ENCODE results near the gene ABHD18.
"Not testable (repeated sequence)": the region's sequence is repeated elsewhere in the genome, so short reads cannot be mapped to it uniquely, and the experiment has no call there.

The ABHD18 gene

DNA sequence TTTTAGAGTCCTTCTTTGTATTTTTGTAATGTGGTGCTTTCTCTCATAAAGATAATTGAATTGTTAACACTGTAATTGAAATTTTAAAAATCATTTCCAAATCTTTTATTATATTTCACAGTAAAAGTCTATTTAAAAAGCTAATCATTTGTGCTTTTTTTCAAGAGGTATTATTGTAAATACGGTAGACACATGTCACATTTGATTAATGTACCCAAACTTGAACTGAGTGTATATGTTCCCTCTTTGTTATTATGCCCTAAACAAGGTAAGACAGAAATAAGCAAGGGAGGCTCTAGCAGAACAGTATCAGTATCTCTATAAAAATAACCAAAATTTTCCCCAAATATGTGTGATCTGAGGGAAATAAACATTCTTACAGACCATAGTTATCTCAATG lies 74.4 kb downstream of the ABHD18 start:
- no peak overlapping the region for H3K4me3 ChIP-seq (ENCODE audit: low read length)
- TF ChIP-seq, protein P1, sequence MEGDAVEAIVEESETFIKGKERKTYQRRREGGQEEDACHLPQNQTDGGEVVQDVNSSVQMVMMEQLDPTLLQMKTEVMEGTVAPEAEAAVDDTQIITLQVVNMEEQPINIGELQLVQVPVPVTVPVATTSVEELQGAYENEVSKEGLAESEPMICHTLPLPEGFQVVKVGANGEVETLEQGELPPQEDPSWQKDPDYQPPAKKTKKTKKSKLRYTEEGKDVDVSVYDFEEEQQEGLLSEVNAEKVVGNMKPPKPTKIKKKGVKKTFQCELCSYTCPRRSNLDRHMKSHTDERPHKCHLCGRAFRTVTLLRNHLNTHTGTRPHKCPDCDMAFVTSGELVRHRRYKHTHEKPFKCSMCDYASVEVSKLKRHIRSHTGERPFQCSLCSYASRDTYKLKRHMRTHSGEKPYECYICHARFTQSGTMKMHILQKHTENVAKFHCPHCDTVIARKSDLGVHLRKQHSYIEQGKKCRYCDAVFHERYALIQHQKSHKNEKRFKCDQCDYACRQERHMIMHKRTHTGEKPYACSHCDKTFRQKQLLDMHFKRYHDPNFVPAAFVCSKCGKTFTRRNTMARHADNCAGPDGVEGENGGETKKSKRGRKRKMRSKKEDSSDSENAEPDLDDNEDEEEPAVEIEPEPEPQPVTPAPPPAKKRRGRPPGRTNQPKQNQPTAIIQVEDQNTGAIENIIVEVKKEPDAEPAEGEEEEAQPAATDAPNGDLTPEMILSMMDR (IDR thresholded peaks at IDR 0.05; ENCODE audit: insufficient read depth, low read depth, low read length, missing control alignments): no peak
- no peak for DNase-seq (ENCODE audit: low read depth)

DNA sequence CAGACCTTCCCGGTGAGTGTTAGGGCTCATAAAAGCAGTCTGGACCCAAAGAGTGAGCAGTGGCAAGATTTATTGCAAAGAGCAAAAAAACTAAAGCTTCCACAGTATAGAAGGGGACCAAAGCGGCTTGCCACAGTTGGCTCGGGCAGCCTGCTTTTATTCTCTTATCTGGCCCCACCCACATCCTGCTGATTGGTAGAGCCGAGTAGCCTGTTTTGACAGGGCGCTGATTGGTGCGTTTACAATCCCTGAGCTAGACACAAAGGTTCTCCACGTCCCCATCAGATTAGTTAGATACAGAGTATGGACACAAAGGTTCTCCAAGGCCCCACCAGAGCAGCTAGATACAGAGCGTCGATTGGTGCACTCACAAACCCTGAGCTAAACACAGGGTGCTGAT lies 81.8 kb downstream of the ABHD18 start:
- not testable (repeated sequence) for DNase-seq (ENCODE audit: low read depth)

DNA sequence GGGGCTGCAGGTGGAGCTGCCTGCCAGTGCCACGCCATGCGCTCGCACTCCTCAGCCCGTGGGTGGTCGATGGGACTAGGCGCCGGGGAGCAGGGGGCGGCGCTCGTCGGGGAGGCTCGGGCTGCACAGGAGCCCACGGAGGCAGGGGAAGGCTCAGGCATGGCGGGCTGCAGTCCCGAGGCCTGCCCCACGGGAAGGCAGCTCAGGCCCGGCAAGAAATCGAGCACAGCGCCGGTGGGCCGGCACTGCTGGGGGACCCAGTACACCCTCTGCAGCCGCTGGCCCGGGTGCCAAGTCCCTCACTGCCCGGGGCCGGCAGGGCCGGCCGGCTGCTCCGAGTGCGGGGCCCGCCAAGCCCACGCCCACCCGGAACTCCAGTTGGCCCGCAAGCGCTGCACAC lies 82.3 kb downstream of the ABHD18 start:
- not testable (repeated sequence) for DNase-seq (ENCODE audit: low read depth); H3K4me3 ChIP-seq (ENCODE audit: low read length)

More for the DNA sequence above, 81.8 kb downstream of the ABHD18 start:
- H3K4me3 ChIP-seq (ENCODE audit: low read length): not testable (repeated sequence)

DNA sequence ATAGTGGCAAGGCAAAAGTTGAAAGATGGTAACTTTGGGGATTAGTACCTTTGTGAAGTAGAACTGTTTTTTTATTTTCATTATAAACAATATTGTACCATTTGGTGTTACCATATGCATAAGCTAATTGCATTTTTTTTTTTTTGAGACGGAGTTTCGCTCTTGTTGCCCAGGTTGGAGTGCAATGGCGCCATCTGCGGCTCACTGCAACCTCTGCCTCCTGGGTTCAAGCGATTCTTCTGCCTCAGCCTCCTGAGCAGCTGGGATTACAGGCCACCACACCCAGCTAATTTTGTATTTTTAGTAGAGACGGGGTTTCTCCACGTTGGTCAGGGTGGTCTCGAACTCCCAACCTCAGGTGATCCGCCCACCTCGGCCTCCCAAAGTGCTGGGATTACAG lies 86.0 kb downstream of the ABHD18 start:
- not testable (repeated sequence) for DNase-seq (ENCODE audit: low read depth); H3K4me3 ChIP-seq (ENCODE audit: low read length)

DNA sequence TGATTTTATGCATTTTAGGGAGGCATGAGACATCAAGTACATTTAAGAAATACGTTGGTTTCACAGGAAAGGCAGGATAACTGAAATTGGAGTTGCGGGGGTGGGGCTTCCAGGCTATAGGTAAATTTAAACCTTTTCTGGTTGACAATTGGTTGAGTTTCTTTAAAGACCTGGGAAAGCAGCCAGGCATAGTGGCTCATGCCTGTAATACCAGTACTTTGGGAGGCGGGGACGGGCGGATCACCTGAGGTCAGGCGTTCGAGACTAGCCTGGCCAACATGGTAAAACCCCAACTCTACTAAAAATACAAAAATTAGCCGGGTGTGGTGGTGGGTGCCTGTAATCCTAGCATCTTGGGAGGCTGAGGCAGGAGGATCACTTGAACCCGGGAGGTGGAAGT lies 89.7 kb downstream of the ABHD18 start:
- H3K4me3 ChIP-seq (ENCODE audit: low read length): not testable (repeated sequence)
- peak; percentile 10 for DNase-seq (ENCODE audit: low read depth)

DNA sequence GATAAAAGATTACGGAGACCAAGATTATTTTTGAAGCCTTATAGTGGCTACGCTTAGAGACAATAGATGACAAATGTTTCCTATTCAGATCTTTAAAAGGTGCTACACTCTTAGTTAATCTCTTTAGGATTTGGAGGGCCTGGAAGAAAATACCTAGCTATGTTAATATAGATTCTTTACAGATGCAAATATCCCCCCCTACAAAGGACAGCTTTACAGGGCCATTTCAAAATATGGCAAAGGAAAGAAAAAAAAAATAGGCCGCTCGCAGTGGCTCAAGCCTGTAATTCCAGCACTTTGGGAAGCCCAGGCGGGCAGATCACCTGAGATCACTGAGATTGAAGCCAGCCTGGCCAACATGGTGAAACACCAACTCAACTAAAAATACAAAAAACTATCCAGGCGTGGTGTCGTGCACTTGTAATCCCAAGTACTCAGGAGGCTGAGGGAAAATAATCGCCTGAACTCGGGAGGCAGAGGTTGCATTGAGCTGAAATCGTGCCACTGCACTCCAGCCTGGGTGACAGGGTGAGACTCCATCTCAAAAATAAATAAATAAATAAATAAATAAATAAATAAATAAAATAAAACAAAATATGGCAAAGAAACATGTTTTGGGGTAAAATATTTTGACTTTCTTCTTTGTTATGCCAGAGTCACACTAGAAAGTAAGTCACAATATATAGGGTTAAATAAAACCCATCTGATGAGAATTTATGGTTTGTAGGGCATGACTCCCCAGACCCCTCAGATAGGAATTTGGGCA lies 90.4 kb downstream of the ABHD18 start:
- H3K4me3 ChIP-seq (ENCODE audit: low read length); DNase-seq (ENCODE audit: low read depth): not testable (repeated sequence)

DNA sequence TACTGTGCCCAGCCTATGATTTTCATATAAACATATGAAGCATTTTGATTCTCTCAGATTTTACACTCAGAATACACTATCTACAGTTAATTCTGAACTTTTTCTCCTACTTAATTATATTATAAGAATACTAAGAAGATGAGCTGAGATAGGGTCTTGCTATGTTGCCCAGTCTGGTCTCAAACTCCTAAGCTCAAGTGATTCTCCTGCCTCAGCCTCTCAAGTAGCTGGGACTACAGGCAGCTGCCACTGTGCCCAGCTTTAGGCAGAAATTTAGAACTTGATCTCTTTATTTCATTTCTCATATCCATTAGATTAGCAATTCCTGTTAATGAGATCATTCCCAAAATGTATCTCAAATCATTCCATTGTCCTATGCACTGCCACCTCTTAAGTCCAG lies 91.2 kb downstream of the ABHD18 start:
- no peak overlapping the region for H3K4me3 ChIP-seq (ENCODE audit: low read length)
- TF ChIP-seq, protein P1 (IDR thresholded peaks at IDR 0.05; ENCODE audit: insufficient read depth, low read depth, low read length, missing control alignments): no peak
- DNase-seq (ENCODE audit: low read depth): no peak

DNA sequence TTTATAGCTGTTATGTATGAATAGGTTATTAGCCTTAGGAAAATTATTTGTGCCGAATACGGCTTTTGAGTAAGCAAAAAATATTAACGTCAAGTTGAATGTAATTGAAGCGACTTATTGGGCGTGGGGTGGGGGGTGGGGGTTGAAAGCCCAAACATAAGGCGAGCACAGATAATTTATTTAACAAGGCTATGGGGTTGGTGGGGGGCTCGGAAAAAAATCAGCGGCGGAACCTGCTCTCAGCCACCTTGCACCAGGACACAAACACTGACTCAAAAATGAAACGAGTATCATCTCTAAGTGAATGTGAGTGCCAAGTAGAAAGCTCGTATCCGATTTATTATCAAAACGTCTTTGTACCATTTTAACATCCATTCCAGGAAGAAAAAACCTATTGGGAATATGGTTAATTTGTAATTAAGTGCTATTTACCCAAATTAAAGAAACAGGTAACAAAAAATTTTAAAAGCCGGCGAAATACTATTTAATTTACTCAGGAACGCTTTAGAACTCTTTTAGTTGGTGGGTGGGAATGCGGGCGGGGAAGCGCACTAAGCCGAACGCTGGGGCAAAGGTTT lies 95.0 kb downstream of the ABHD18 start:
- TF ChIP-seq, protein P1 (IDR thresholded peaks at IDR 0.05; ENCODE audit: insufficient read depth, low read depth, low read length, missing control alignments): no peak
- peak overlapping the region; percentile 55 for H3K4me3 ChIP-seq (ENCODE audit: low read length)
- DNase-seq (ENCODE audit: low read depth): peak; percentile 6

DNA sequence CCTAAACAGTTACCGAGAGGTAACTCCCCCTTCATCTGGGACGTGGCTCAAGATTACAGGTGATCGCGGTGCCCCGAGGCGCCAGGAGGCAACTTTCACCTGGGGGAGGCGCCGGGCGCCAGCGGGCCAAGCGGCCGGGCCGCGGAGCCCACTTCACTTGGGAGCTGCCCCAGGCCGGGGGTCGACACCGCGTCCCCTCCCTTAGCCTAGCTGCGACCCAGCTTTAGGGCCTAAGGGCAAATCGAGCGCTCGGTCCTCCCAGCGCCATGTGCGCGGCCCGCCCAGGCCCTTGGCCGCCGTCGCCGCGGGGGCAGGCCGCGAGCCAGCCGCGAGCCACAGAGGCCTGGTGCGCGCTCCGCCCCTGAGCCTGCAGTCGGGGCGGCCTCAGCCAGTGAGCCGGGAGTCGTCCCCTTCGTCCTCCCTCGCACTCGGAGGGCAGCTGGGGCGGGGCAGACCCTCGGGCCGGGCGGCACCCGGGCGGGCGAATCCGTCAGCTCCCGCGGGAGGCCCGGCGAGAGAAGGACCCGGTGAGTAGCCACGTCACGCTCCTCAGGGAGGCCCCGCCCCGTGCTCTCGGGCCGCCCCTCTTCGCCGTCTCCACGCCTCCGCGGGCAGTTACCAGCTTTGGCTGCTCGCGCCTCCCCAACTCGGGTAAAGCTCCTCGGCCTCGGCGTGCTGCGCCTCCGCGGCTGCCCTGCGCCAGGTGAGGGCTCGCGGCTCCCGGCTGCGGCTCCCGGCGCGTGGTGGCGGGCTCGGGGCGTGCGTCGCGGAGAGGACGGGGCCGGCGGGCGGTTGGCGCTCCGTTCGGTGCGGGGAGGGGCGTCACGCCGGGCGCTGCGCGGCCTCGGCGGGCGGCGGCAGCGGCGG lies 95.7 kb downstream of the ABHD18 start, which contains the start of gene LARP1B:
Gene LARP1B, plus strand, starts transcription at position 614 of the 867 bp plus-strand sequence. CDS start 13,640 bp downstream, outside the sequence.
- peak; percentile 97 for DNase-seq (ENCODE audit: low read depth)
- TF ChIP-seq, protein P1 (IDR thresholded peaks at IDR 0.05; ENCODE audit: insufficient read depth, low read depth, low read length, missing control alignments): no peak
- peak within 1 kb of the TSS; percentile 81 for H3K4me3 ChIP-seq (ENCODE audit: low read length)
